ENCODE results near the gene ZNF555.
"Not testable (repeated sequence)": the region's sequence is repeated elsewhere in the genome, so short reads cannot be mapped to it uniquely, and the experiment has no call there.

The ZNF555 gene

DNA sequence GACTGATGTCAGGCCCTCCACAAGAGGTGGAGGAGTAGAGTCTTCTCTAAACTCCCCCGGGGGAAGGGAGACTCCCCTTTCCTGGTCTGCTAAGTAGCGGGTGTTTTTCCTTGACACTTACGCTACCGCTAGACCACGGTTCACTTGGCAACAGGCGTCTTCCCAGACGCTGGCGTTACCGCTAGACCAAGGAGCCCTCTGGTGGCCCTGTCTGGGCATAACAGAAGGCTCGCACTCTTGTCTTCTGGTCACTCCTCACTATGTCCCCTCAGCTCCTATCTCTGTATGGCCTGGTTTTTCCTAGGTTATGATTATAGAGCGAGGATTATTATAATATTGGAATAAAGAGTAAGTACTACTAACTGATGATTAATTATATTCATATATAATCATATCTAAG, 30.9 kb downstream of the ZNF555 start:
- DNase-seq, result not testable (repeated sequence)

- DNase-seq, result no peak
Observed at GRCh38 chr19:2877398-2878331, 36.4 kb downstream of the ZNF555 start.

- DNase-seq, result no peak
Observed at GRCh38 chr19:2883686-2884439, 42.6 kb downstream of the ZNF555 start.

DNA sequence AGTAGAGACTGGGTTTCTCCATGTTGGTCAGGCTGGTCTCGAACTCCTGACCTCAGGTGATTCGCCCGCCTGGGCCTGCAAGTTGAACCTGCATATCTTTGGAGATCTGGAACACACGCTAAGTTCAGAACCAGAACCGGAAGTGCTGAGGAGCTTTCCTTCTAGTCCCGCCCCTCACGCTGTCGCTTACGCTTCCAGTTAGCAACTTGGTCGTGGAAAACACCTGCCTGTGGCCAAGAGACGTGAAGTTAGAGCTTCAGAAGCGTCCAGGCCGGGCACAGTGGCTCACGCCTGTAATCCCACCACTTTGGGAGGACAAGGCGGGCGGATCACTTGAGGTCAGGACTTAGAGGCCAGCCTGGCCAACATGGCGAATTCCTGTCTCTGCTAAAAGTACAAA, 44.5 kb downstream of the ZNF555 start:
- no peak for DNase-seq

DNA sequence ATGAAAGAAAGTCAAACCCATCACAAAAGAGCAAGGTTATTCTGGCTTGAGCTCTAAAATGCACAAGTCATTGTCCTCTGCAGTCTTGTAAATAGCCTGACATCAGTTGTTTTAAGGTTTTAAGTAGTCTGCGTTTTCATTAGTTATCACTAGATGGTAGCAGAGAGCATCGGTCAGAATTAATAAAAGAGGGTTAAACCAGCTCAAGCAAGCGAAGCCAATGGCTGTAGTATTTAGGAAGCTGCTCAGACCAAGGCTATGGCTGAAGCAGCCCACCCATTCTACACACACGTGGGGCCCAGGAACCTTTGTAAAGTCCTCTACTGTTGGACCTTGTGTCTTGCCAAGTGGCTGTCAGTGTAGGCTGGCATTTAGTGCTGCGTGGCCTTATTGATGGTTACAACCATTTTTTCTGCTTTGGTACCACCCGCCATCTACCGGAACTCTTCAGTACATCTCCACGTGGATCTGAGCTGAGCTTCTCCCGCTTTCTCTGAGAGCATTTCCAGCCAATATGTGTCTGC, 46.2 kb downstream of the ZNF555 start:
- peak; percentile 16 to 35 for DNase-seq

DNA sequence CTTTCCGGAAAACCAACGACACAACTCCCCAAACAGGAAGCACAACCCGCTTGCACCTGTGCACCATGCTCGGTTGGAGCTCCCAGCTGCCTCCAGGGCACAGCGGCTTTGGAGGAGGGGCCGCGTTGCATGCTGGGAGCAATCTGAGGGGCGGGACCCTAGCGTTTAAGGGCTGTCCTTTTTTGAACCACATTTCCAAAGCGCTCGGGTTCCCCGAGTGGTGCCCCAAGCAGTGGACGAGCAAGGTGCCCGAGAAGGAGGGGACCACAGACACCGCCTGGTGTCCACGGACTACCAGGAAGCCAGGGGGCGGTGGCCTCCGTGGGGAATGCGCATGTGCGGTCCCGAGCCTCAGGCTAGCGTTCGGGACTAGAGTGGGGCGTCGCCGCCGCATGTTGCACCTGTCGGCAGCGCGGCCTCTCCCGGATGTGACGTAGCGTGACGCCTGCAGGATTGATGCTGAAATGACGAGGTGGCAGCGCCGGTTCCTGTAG, 47.5 kb downstream of the ZNF555 start:
- no peak for DNase-seq

DNA sequence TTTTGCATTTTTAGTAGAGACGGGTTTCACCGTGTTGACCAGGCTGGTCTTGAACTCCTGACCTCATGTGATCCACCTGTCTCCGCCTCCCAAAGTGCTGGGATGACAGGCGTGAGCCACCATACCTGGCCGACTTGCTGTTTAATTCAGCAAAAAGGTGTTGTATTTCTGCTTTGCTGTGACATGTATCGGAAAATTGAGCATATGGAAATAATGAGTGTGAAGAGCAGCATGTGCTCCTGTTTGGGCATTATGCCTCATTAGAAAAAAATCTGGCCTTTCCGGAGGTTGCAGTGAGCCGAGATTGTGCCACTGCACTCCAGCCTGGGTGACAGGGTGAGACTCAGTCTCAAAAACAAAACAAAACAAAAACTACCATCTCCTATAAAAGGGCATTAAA, 49.3 kb downstream of the ZNF555 start:
- not testable (repeated sequence) for DNase-seq

DNA sequence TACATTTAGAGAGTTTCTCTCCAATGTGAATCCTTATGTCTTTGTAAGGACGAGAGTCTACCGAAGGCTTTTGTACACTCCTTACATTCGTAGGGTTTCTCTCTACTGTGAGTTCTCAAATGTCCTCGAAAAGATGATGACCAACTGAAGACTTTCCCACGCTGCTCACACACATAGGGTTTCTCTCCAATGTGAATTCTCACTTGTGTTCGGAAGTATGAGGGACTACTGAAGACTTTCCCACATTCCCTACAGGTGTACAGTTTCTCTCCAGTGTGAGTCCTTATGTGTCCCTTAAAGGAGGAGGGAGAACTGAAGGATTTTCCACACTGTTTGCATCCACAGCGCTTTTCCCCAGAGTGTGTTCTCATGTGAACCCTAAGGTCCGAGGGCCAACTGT, 55.4 kb downstream of the ZNF555 start:
- DNase-seq, result no peak

- DNase-seq, result peak; percentile 96 to 100
Observed at GRCh38 chr19:2900296-2901252, 59.3 kb downstream of the ZNF555 start, which contains the start of gene ZNF57. Gene ZNF57 (plus strand): TSS chr19:2900928. CDS start chr19:2901046, 118 bp downstream.

DNA sequence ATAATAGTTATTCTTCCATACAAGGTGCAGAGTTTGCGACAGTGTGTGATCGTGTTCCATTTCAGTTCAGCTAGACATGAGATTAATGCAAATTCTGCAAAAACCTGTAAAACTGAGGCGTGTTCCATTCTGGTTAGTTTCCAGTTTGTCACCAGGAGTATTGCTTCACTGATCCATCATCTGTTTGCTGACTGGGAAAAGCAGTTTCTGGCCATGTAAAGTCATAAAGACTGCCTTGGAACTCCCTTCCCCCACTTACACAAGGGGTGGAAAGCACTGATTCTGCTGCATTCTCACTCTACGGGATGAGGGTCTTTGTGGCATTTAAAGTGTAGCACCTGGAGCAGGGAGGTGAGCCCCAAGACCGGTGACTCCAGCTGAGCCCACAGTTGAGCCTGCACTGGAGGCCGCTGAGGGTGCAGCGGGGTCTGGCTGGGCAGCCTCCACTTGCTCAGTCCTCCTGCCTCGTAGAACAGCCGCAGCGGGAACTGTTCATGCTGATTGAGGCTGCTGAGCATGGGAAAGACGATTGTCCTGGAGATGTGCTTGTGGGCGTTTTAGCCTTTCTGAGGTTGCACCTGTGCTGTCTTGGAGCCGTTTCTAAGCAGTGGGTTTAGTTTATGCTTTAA, 61.4 kb downstream of the ZNF555 start:
- no peak for DNase-seq

GRCh38 chr19:2903326-2903725, 62.1 kb downstream of the ZNF555 start:
- not testable (repeated sequence) for DNase-seq

- no peak for DNase-seq
Observed at GRCh38 chr19:2905918-2906519, 64.7 kb downstream of the ZNF555 start.

DNA sequence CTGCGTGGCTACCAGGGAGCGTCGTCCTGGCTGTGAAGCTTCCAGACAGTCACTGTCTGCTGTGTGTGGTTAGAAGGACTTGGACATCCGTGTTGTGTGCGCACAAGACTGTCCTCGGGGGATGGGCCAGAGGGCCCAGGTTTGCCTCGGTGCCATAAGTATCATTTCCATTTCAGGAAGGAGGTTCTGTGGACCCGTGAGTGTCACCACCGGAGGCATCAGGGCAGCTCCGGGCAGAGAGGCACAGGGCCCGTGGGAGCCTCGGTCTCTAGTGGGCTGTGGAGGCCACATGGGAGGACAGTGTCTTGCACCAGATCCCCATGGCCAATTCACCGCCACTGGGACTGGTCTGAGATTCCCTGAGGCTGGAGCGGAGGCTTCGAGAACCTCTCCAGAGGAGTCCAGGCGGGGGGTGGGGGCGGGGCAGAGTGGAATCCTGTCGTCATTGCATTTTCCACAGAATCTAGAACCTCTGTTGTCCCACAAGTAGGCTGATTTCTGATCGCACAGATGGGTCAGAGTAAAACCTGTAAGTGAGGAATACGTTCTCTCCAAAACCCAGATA, 65.4 kb downstream of the ZNF555 start:
- no peak for DNase-seq

Data from NCI-H187 (cell line).